ENCODE data around the gene NXN.
A peak's percentile ranks its signal among the peaks of the same experiment; 100 is the strongest.
"Not testable (repeated sequence)": the region's sequence is repeated elsewhere in the genome, so short reads cannot be mapped to it uniquely, and the experiment has no call there.

Gene NXN

GRCh38 chr17:1002412-1002753, 22.8 kb upstream of the NXN start:
- no peak for TF ChIP-seq CTCF (IDR thresholded peaks at IDR 0.05; ENCODE audit: extremely low read depth, insufficient read depth, missing control alignments)
- no peak for DNase-seq (ENCODE audit: low spot score)
- in situ Hi-C loops (cut with MboI; ENCODE audit: low pct_unique_long_range_greater_than_20kb, low sequenced_read_pairs, unreplicated experiment): no loop called here

GRCh38 chr17:1001640-1002411, 22.2 kb upstream of the NXN start:
- in situ Hi-C loops (cut with MboI; ENCODE audit: low pct_unique_long_range_greater_than_20kb, low sequenced_read_pairs, unreplicated experiment): no loop called here
- no peak for TF ChIP-seq CTCF (IDR thresholded peaks at IDR 0.05; ENCODE audit: extremely low read depth, insufficient read depth, missing control alignments)
- DNase-seq (ENCODE audit: low spot score): no peak

GRCh38 chr17:1000597-1001461, 21.3 kb upstream of the NXN start:
- DNase-seq (ENCODE audit: low spot score): no peak
- no peak for TF ChIP-seq CTCF (IDR thresholded peaks at IDR 0.05; ENCODE audit: extremely low read depth, insufficient read depth, missing control alignments)
- in situ Hi-C loops (cut with MboI; ENCODE audit: low pct_unique_long_range_greater_than_20kb, low sequenced_read_pairs, unreplicated experiment): no loop called here

GRCh38 chr17:998111-998510, 18.5 kb upstream of the NXN start:
- in situ Hi-C loops (cut with MboI; ENCODE audit: low pct_unique_long_range_greater_than_20kb, low sequenced_read_pairs, unreplicated experiment): no loop called here
- no peak for DNase-seq (ENCODE audit: low spot score)
- no peak for TF ChIP-seq CTCF (IDR thresholded peaks at IDR 0.05; ENCODE audit: extremely low read depth, insufficient read depth, missing control alignments)

- DNase-seq (ENCODE audit: low spot score): peak; percentile 96
- in situ Hi-C loops (cut with MboI; ENCODE audit: low pct_unique_long_range_greater_than_20kb, low sequenced_read_pairs, unreplicated experiment): no loop called here
- TF ChIP-seq CTCF (IDR thresholded peaks at IDR 0.05; ENCODE audit: extremely low read depth, insufficient read depth, missing control alignments): peak; percentile 87
Observed at GRCh38 chr17:996554-997344, 17.2 kb upstream of the NXN start, which contains the start of gene TIMM22. TSS of gene TIMM22 (plus strand) at chr17:997129. CDS start at chr17:997143, 14 bp downstream.

- in situ Hi-C loops (cut with MboI; ENCODE audit: low pct_unique_long_range_greater_than_20kb, low sequenced_read_pairs, unreplicated experiment); DNase-seq (ENCODE audit: low spot score): not testable (repeated sequence)
Observed at GRCh38 chr17:995324-995723, 15.7 kb upstream of the NXN start.
